IMR-90 (cell line): ENCODE data around the gene KCNIP1. TPM values are rescaled to one million over a fixed set of nuclear protein-coding genes. Genes with fewer than 3 reads are reported as not detected.

Source experiments
- ATAC-seq: fragments of 200-7000 bp; cut with Tn5 transposase; 2 replicates; pipeline ENCODE4 v1.9.1; 2020; ENCODE audit warnings: low read depth, mild to moderate bottlenecking, moderate library complexity
- BruUV-seq: library from RNA; stranded (reverse); fragments of 400-500 nt; replicated peaks from 2 replicates; lab custom pipeline; 2021; lab: Mats Ljungman, UMichigan
- CTCF ChIA-PET: fragments of 300-600 bp; formaldehyde crosslinking; extraction: SDS; loops from one replicate; lab custom pipeline; 2021; ENCODE audit warnings: antibody characterized with exemption; lab: Yijun Ruan, JAX
- POLR2A ChIA-PET: fragments of 300-600 bp; sonication (Branson Sonifier 250); formaldehyde crosslinking; loops from one replicate; lab custom pipeline; 2022; ENCODE audit warnings: antibody characterized with exemption; ENCODE audit not compliant: unreplicated experiment; lab: Charles Lee
- DNase-seq: peaks from one replicate; pipeline ENCODE4 v3.0.0; 2013
- H2AFZ ChIP-seq: replicated peaks from 2 replicates; pipeline ENCODE3; 2013; ENCODE audit warnings: low read length, mild to moderate bottlenecking; ENCODE audit not compliant: poor library complexity
- H2AK5ac ChIP-seq: 2 replicates; pipeline ENCODE4 v1.6.1; 2013; ENCODE audit warnings: low read depth, low read length, inconsistent platforms
- H2AK9ac ChIP-seq: replicated peaks from 2 replicates; pipeline ENCODE3; 2013; ENCODE audit warnings: mild to moderate bottlenecking, low read depth, low read length, moderate library complexity; ENCODE audit not compliant: poor library complexity
- H2BK120ac ChIP-seq: 2 replicates; pipeline ENCODE4 v1.6.1; 2013; ENCODE audit warnings: low read depth, low read length, inconsistent platforms
- H2BK15ac ChIP-seq: 3 replicates; pipeline ENCODE4 v1.6.1; 2013; ENCODE audit warnings: low read depth, low read length, inconsistent platforms
- H2BK20ac ChIP-seq: 2 replicates; pipeline ENCODE4 v1.6.1; 2013; ENCODE audit warnings: low read depth, mild to moderate bottlenecking, inconsistent platforms, low read length, moderate library complexity
- H2BK5ac ChIP-seq: 2 replicates; pipeline ENCODE4 v1.6.1; 2013; ENCODE audit warnings: mild to moderate bottlenecking, low read depth, low read length, inconsistent platforms; ENCODE audit not compliant: poor library complexity, severe bottlenecking
- H3K14ac ChIP-seq: replicated peaks from 2 replicates; pipeline ENCODE4 v1.6.1; 2013; ENCODE audit warnings: low read depth, low read length, inconsistent platforms
- H3K18ac ChIP-seq: 2 replicates; pipeline ENCODE4 v1.6.1; 2013; ENCODE audit warnings: low read depth, low read length, control low read depth
- H3K23ac ChIP-seq: 2 replicates; pipeline ENCODE4 v1.6.1; 2013; ENCODE audit warnings: low read depth, low read length, inconsistent platforms
- H3K27ac ChIP-seq: 2 replicates; pipeline ENCODE4 v1.5.1; 2013; ENCODE audit warnings: mild to moderate bottlenecking, control low read depth, low read length; ENCODE audit not compliant: insufficient read depth
- H3K27me3 ChIP-seq: 2 replicates; pipeline ENCODE4 v1.6.1; 2013; ENCODE audit warnings: low read length; ENCODE audit not compliant: control insufficient read depth, insufficient read depth
- H3K36me3 ChIP-seq: 2 replicates; pipeline ENCODE4 v1.6.1; 2013; ENCODE audit warnings: low read length, mixed read lengths; ENCODE audit not compliant: control insufficient read depth, insufficient read depth
- H3K4ac ChIP-seq: 2 replicates; pipeline ENCODE4 v1.6.1; 2013; ENCODE audit warnings: low read depth, low read length, inconsistent platforms
- H3K4me1 ChIP-seq: 2 replicates; pipeline ENCODE4 v1.6.1; 2013; ENCODE audit warnings: low read length, mixed read lengths; ENCODE audit not compliant: control insufficient read depth, insufficient read depth
- H3K4me2 ChIP-seq: 2 replicates; pipeline ENCODE4 v1.6.1; 2013; ENCODE audit warnings: low read depth, mild to moderate bottlenecking, control low read depth, low read length, moderate library complexity
- H3K4me3 ChIP-seq: 2 replicates; pipeline ENCODE4 v1.5.1; 2013; ENCODE audit warnings: low read depth, mild to moderate bottlenecking, control low read depth, low read length, moderate library complexity; ENCODE audit not compliant: insufficient read depth
- H3K56ac ChIP-seq: 2 replicates; pipeline ENCODE4 v1.6.1; 2013; ENCODE audit warnings: low read length, inconsistent platforms; ENCODE audit not compliant: insufficient read depth; ENCODE audit errors: extremely low read depth
- H3K79me1 ChIP-seq, 2 experiments: 2 replicates each; pipeline ENCODE4 v1.6.1; 2013; ENCODE audit warnings: low read length in 2 of 2, inconsistent platforms in 1 of 2, low read depth in 1 of 2
- H3K9ac ChIP-seq: 2 replicates; pipeline ENCODE4 v1.6.1; 2013; ENCODE audit warnings: low read depth, low read length, control low read depth
- H3K9me1 ChIP-seq: 2 replicates; pipeline ENCODE4 v1.6.1; 2013; ENCODE audit warnings: low read length, inconsistent platforms; ENCODE audit not compliant: insufficient read depth
- H3K9me3 ChIP-seq: 2 replicates; pipeline ENCODE4 v1.6.1; 2013; ENCODE audit warnings: low read length; ENCODE audit not compliant: control insufficient read depth, insufficient read depth
- H4K20me1 ChIP-seq: 2 replicates; pipeline ENCODE4 v1.6.1; 2013; ENCODE audit warnings: low read length, inconsistent platforms; ENCODE audit not compliant: insufficient read depth
- H4K5ac ChIP-seq: 2 replicates; pipeline ENCODE4 v1.6.1; 2013; ENCODE audit warnings: mild to moderate bottlenecking, low read depth, low read length, control low read depth
- H4K8ac ChIP-seq, 2 experiments: 2 replicates each; pipeline ENCODE4 v1.6.1; 2013; ENCODE audit warnings: low read depth in 2 of 2, low read length in 2 of 2, control low read depth in 1 of 2, inconsistent platforms in 1 of 2
- H4K91ac ChIP-seq: 2 replicates; pipeline ENCODE4 v1.6.1; 2013; ENCODE audit warnings: low read depth, low read length, inconsistent platforms; ENCODE audit not compliant: insufficient read depth
- MAZ ChIP-seq: IDR thresholded peaks from 2 replicates; pipeline ENCODE4 v1.6.1; 2012; ENCODE audit warnings: low read depth, mild to moderate bottlenecking, low read length, improper control_type of control experiment, moderate library complexity, borderline replicate concordance
- POLR2A ChIP-seq: IDR thresholded peaks from 2 replicates; pipeline ENCODE4 v1.6.1; 2012; ENCODE audit warnings: mild to moderate bottlenecking, low read depth, low read length
- RAD21 ChIP-seq: IDR thresholded peaks from 2 replicates; pipeline ENCODE4 v1.6.1; 2012; ENCODE audit warnings: low read length, improper control_type of control experiment
- WGBS, 2 experiments: methylation state at CpG; one replicate each; pipeline versions ENCODE4 v1.1.5 to v1.1.7; 2013; ENCODE audit warnings: missing lambda C conversion rate in 2 of 2; ENCODE audit not compliant: insufficient read length in 1 of 2; ENCODE audit errors: extremely low coverage in 2 of 2; 5-methylcytosine and 5-hydroxymethylcytosine counted together
- dilution Hi-C: fragments of 300-500 bp; cut with HindIII; formaldehyde crosslinking; loops from one replicate; pipeline ENCODE4 v1.14.3; 2018; ENCODE audit warnings: low sequenced_read_pairs; ENCODE audit not compliant: unreplicated experiment
- in situ Hi-C: fragments of 300-500 bp; cut with MboI; formaldehyde crosslinking; loops from 3 replicates; pipeline ENCODE4 v1.14.3; 2019; ENCODE audit warnings: low sequenced_read_pairs, inconsistent platforms, mixed read lengths
- intact Hi-C: fragments of 100-400 bp; cut with micrococcal nuclease; formaldehyde crosslinking; loops from 2 replicates; pipeline ENCODE4 v1.10.0; 2022
- polyA plus RNA-seq, 3 experiments: library from polyadenylated mRNA; depleted of rRNA; stranded (reverse); fragments of >200 nt; gene quantifications; 2 replicates each; pipeline ENCODE4 v1.2.3, GENCODE V29; 2012; ENCODE audit warnings: low replicate concordance in 1 of 3
- total RNA-seq: library from RNA; depleted of rRNA; stranded (reverse); fragments of >200 nt; gene quantifications from 2 replicates; pipeline ENCODE4 v1.2.3, GENCODE V29; 2012

KCNIP1 gene
- total and polyA plus RNA-seq, 2 of the 4 experiments (the other 2 are of a cell fraction) = not detected

GRCh38 chr5:170694911-170695310 lies 191.1 kb downstream of the KCNIP1 start:
- Histone ChIP-seq H3K9me3 (no peaks in the 10 kb centered on the region), H2BK20ac (no peak overlapping the region), H3K56ac (no peak overlapping the region), H4K8ac (no peak overlapping the region), H2BK5ac (no peak overlapping the region), H3K36me3 (no peaks in the 10 kb centered on the region), H3K23ac (no peak overlapping the region), H3K27me3 (no peaks in the 10 kb centered on the region), H3K4ac (no peak overlapping the region), H2AK5ac (no peak overlapping the region), H4K5ac (no peak overlapping the region), H3K4me1 (no peaks in the 10 kb centered on the region), H4K20me1 (no peaks in the 10 kb centered on the region), H2BK15ac (no peak overlapping the region), H3K9me1 (no peaks in the 10 kb centered on the region), H2AFZ (no peak overlapping the region), H2AK9ac (no peak overlapping the region), H3K79me1 (no peaks in the 10 kb centered on the region), H3K18ac (no peak overlapping the region), H4K91ac (no peak overlapping the region), H3K4me3 (no peak overlapping the region), H3K14ac (no peak overlapping the region), H3K4me2 (no peak overlapping the region), H2BK120ac (no peak overlapping the region), H3K9ac (no peak overlapping the region), H3K27ac (no peak overlapping the region)
- no peak for TF ChIP-seq POLR2A
- TF ChIP-seq RAD21 = no peak
- TF ChIP-seq MAZ = no peak
- POLR2A ChIA-PET = no interaction called here
- no peak for ATAC-seq
- dilution Hi-C loops (no loop called here), in situ Hi-C loops (no loop called here), intact Hi-C loops (no loop called here)
- DNase-seq = no peak
- 0% methylated on average over 1 of the region's 2 CpGs; no CpG with 5 or more reads in 1 of the 2 experiments for WGBS, 2 experiments
- BruUV-seq = no TSS peak
- CTCF ChIA-PET = interaction anchor here (0.6 kb wide), 1 partner anchor 1738 kb away, joined by 4 read pairs; no protein-coding TSS in a partner anchor
